ENCODE data around the gene AGBL4.

DNA sequence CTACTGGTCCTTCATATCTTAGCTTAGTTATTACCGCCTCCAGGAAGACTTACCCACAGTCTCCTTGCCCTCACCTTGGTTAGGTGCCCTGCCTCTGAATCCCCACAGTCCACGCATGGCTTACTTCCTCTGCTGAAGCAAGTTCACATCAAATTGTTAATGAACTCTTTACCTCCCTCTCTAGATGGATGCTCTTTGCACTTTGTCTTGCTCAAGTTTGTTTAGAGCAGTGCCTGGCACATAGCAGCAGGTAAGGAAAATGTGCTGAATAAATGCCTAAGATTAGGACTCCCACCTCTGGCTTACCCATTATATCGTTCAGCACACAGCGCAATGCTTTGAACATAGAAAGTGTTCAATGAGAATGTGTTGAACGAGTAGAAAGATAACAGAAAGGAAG lies 1337.6 kb downstream of the AGBL4 start:
- TF ChIP-seq, protein P1, sequence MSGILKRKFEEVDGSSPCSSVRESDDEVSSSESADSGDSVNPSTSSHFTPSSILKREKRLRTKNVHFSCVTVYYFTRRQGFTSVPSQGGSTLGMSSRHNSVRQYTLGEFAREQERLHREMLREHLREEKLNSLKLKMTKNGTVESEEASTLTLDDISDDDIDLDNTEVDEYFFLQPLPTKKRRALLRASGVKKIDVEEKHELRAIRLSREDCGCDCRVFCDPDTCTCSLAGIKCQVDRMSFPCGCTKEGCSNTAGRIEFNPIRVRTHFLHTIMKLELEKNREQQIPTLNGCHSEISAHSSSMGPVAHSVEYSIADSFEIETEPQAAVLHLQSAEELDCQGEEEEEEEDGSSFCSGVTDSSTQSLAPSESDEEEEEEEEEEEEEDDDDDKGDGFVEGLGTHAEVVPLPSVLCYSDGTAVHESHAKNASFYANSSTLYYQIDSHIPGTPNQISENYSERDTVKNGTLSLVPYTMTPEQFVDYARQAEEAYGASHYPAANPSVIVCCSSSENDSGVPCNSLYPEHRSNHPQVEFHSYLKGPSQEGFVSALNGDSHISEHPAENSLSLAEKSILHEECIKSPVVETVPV (CRISPR knock-in tag; IDR thresholded peaks at IDR 0.05) = no peak
- TF ChIP-seq, protein P2, sequence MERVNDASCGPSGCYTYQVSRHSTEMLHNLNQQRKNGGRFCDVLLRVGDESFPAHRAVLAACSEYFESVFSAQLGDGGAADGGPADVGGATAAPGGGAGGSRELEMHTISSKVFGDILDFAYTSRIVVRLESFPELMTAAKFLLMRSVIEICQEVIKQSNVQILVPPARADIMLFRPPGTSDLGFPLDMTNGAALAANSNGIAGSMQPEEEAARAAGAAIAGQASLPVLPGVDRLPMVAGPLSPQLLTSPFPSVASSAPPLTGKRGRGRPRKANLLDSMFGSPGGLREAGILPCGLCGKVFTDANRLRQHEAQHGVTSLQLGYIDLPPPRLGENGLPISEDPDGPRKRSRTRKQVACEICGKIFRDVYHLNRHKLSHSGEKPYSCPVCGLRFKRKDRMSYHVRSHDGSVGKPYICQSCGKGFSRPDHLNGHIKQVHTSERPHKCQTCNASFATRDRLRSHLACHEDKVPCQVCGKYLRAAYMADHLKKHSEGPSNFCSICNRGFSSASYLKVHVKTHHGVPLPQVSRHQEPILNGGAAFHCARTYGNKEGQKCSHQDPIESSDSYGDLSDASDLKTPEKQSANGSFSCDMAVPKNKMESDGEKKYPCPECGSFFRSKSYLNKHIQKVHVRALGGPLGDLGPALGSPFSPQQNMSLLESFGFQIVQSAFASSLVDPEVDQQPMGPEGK (CRISPR knock-in tag; IDR thresholded peaks at IDR 0.05; ENCODE audit: borderline replicate concordance) = no peak
- TF ChIP-seq RARB (CRISPR knock-in tag; IDR thresholded peaks at IDR 0.05) (no peak), TOX (CRISPR knock-in tag; IDR thresholded peaks at IDR 0.05; ENCODE audit: borderline replicate concordance) (no peak), ZNF565 (CRISPR knock-in tag; conservative IDR thresholded peaks at IDR 0.05; ENCODE audit: low read depth) (no peak), SNAI2 (CRISPR knock-in tag; IDR thresholded peaks at IDR 0.05) (no peak), GLIS3 (CRISPR knock-in tag; IDR thresholded peaks at IDR 0.05) (no peak), ZFP3 (CRISPR knock-in tag; IDR thresholded peaks at IDR 0.05) (no peak), PPARA (CRISPR knock-in tag; IDR thresholded peaks at IDR 0.05; ENCODE audit: borderline replicate concordance) (no peak), ZFP30 (CRISPR knock-in tag; IDR thresholded peaks at IDR 0.05) (no peak), OSR1 (CRISPR knock-in tag; IDR thresholded peaks at IDR 0.05) (no peak)
- TF ChIP-seq, protein P3, sequence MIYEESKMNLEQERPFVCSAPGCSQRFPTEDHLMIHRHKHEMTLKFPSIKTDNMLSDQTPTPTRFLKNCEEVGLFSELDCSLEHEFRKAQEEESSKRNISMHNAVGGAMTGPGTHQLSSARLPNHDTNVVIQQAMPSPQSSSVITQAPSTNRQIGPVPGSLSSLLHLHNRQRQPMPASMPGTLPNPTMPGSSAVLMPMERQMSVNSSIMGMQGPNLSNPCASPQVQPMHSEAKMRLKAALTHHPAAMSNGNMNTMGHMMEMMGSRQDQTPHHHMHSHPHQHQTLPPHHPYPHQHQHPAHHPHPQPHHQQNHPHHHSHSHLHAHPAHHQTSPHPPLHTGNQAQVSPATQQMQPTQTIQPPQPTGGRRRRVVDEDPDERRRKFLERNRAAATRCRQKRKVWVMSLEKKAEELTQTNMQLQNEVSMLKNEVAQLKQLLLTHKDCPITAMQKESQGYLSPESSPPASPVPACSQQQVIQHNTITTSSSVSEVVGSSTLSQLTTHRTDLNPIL (CRISPR knock-in tag; IDR thresholded peaks at IDR 0.05; ENCODE audit: low read depth) = no peak
